H1 (cell line): ENCODE data around the gene WDFY4. TPM values are rescaled to one million over a fixed set of nuclear protein-coding genes. Genes with fewer than 3 reads are reported as not detected.

Experiments
- ASH2L ChIP-seq: fragments of 200-600, 300-600 bp; sonication (generic); IDR thresholded peaks from one replicate; pipeline ENCODE4 v1.7.1; 2017; ENCODE audit warnings: low read length
- RAD21 ChIP-seq, 2 experiments: IDR thresholded peaks in 1 of 2; conservative IDR thresholded peaks in 1 of 2; 2 replicates each; pipeline ENCODE4 v1.6.1; 2011; ENCODE audit warnings: low read depth in 2 of 2, low read length in 2 of 2, improper control_type of control experiment in 1 of 2, inconsistent platforms in 1 of 2, mild to moderate bottlenecking in 1 of 2, moderate library complexity in 1 of 2
- polyA plus RNA-seq, 7 experiments: library from polyadenylated mRNA; depleted of rRNA in 3 of 7; stranded (reverse) in 5 of 7; unstranded in 2 of 7; fragments of >200 nt in 5 of 7; fragments of 200-250 nt in 2 of 7; gene quantifications; 1 replicate in 5 of 7; 2 replicates in 1 of 7; 4 replicates in 1 of 7; pipeline versions ENCODE4 v1.2.1 to v1.2.3, GENCODE V29; 2011 to 2013; ENCODE audit warnings: missing spikeins in 2 of 7, mixed read lengths in 2 of 7
- total RNA-seq: library from RNA; stranded (reverse); fragmentation: NEBNext Ultra II Directional; extraction: Animal tissue kit (Norgen Biotek cat#: 25700); gene quantifications from 2 replicates; pipeline ENCODE4 v1.2.1, GENCODE V29; 2021

The WDFY4 gene
- total and polyA plus RNA-seq, 2 of the 8 experiments (the other 6 are each of a cell fraction or from before 2014, with no cell fraction given) = not detected

DNA sequence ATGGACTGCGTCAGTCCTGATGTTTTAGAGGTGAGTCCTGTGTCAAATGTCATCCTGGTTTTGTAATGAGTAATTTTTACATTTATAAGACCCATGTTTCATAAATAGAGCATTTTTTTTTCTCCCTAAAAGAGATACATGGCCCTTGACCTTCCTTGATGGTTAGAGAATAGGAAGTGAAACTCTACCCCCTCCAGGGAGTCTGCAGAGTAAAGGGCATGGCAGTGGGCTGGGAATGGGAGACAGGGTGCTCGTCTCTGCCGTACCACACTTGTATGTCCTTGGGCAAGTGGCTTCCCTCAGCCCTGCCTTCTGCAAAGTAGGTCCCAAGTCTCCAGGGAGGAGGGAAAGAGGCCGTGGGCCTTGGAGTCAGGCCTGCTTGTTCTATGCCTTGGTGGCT lies 63.9 kb downstream of the WDFY4 start (continued):
- TF ChIP-seq ASH2L = no peak
- no peak for TF ChIP-seq RAD21 (IDR thresholded peaks at IDR 0.05 in 1 of 2, conservative IDR thresholded peaks at IDR 0.05 in 1 of 2; ENCODE audit: low read depth in 2 of 2, low read length in 2 of 2)
